HepG2 (cell line): Measurements from ENCODE around the gene STARD13. TPM values are rescaled to one million over a fixed set of nuclear protein-coding genes. Genes with fewer than 3 reads are reported as not detected.
A peak's percentile ranks its signal among the peaks of the same experiment; 100 is the strongest.

Experiments
- EP300 ChIP-seq, 3 experiments: sonication (generic) in 1 of 3; formaldehyde crosslinking in 1 of 3; IDR thresholded peaks; 2 replicates each; pipeline versions ENCODE4 v1.5.1 to v1.6.1; 2011 to 2020; ENCODE audit warnings: low read depth in 2 of 3, low read length in 2 of 3, borderline replicate concordance in 1 of 3, improper control_type of control experiment in 1 of 3, mild to moderate bottlenecking in 1 of 3, missing genetic modification reagents in 1 of 3, moderate library complexity in 1 of 3
- ETV5 ChIP-seq: IDR thresholded peaks from 2 replicates; pipeline ENCODE4 v1.6.1; 2018; ENCODE audit warnings: missing biosample characterization, missing genetic modification reagents, inconsistent platforms, borderline replicate concordance
- FOXA3 ChIP-seq: IDR thresholded peaks from 2 replicates; pipeline ENCODE4 v1.6.1; 2016; ENCODE audit warnings: missing genetic modification reagents, missing compliant biosample characterization
- KAT8 ChIP-seq: IDR thresholded peaks from 2 replicates; pipeline ENCODE4 v1.6.1; 2016; ENCODE audit warnings: missing genetic modification reagents, missing compliant biosample characterization
- MAZ ChIP-seq, 2 experiments: sonication (generic) in 1 of 2; formaldehyde crosslinking in 1 of 2; IDR thresholded peaks; 2 replicates each; pipeline versions ENCODE4 v1.5.0 to v1.6.1; 2012 to 2020; ENCODE audit warnings: low read depth in 2 of 2, mild to moderate bottlenecking in 2 of 2, borderline replicate concordance in 1 of 2, improper control_type of control experiment in 1 of 2, low read length in 1 of 2, missing genetic modification reagents in 1 of 2, moderate library complexity in 1 of 2
- NR3C1 ChIP-seq: sonication (generic); formaldehyde crosslinking; IDR thresholded peaks from 2 replicates; pipeline ENCODE4 v1.4.0; 2020; ENCODE audit warnings: missing genetic modification reagents
- RXRA ChIP-seq: sonication (generic); formaldehyde crosslinking; IDR thresholded peaks from 2 replicates; pipeline ENCODE4 v1.5.1; 2020; ENCODE audit warnings: missing genetic modification reagents
- SAP130 ChIP-seq: IDR thresholded peaks from 2 replicates; pipeline ENCODE4 v1.6.1; 2016; ENCODE audit warnings: low read depth
- SMAD1 ChIP-seq: sonication (generic); formaldehyde crosslinking; IDR thresholded peaks from 2 replicates; pipeline ENCODE4 v1.4.0; 2020; ENCODE audit warnings: missing genetic modification reagents, low read depth, mild to moderate bottlenecking, borderline replicate concordance
- TBX3 ChIP-seq: fragments of 450-650 bp; IDR thresholded peaks from 2 replicates; pipeline ENCODE4 v1.6.1; 2017; ENCODE audit warnings: antibody characterized with exemption, mild to moderate bottlenecking, inconsistent platforms, borderline replicate concordance
- TMF1 ChIP-seq: sonication (generic); formaldehyde crosslinking; IDR thresholded peaks from 2 replicates; pipeline ENCODE4 v1.8.1; 2022; ENCODE audit warnings: low read depth, missing genetic modification reagents
- ZNF460 ChIP-seq: sonication (generic); formaldehyde crosslinking; IDR thresholded peaks from 2 replicates; pipeline ENCODE4 v1.5.1; 2020; ENCODE audit warnings: missing genetic modification reagents, mild to moderate bottlenecking, borderline replicate concordance
- polyA plus RNA-seq, 8 experiments: library from polyadenylated mRNA; depleted of rRNA in 3 of 8; stranded (reverse) in 7 of 8; unstranded in 1 of 8; fragments of >200 nt; fragmentation: Illumina TruSeq in 4 of 8; extraction: Trizol in 4 of 8; gene quantifications; 2 replicates each; pipeline versions ENCODE4 v1.2.1 to v1.2.3, GENCODE V29; 2011 to 2016; ENCODE audit warnings: low read depth in 4 of 8, missing spikeins in 1 of 8, mixed read lengths in 1 of 8; ENCODE audit not compliant: insufficient read depth in 1 of 8
- total RNA-seq, 5 experiments: library from RNA; depleted of rRNA; stranded (reverse); fragments of >200 nt; fragmentation: Illumina TruSeq; extraction: Trizol; gene quantifications; 2 replicates each; pipeline ENCODE4 v1.2.3, GENCODE V29; 2016; ENCODE audit warnings: low read depth in 1 of 5
- TF ChIP-seq, protein P1 (sequence below): sonication (generic); formaldehyde crosslinking; IDR thresholded peaks from 2 replicates; pipeline ENCODE4 v1.4.0; 2020; ENCODE audit warnings: missing genetic modification reagents
- TF ChIP-seq, protein P2 (sequence below): IDR thresholded peaks from 2 replicates; pipeline ENCODE4 v1.6.1; 2018; ENCODE audit warnings: missing genetic modification reagents
- TF ChIP-seq, protein P3 (sequence below): IDR thresholded peaks from 2 replicates; pipeline ENCODE4 v1.6.1; 2016; ENCODE audit warnings: mild to moderate bottlenecking, missing biosample characterization, missing genetic modification reagents
- TF ChIP-seq, protein P4 (sequence below): IDR thresholded peaks from 2 replicates; pipeline ENCODE4 v1.4.0; 2020; ENCODE audit warnings: mild to moderate bottlenecking, missing genetic modification reagents
- TF ChIP-seq, protein P5 (sequence below): sonication (generic); formaldehyde crosslinking; IDR thresholded peaks from 2 replicates; pipeline ENCODE4 v1.8.1; 2023; ENCODE audit warnings: mild to moderate bottlenecking, inconsistent platforms, moderate library complexity, missing genetic modification reagents, borderline replicate concordance

Gene STARD13
- total and polyA plus RNA-seq, 2 of the 13 experiments (the other 11 are each of a cell fraction or from before 2014, with no cell fraction given) = 12.8 to 14.3 TPM

DNA sequence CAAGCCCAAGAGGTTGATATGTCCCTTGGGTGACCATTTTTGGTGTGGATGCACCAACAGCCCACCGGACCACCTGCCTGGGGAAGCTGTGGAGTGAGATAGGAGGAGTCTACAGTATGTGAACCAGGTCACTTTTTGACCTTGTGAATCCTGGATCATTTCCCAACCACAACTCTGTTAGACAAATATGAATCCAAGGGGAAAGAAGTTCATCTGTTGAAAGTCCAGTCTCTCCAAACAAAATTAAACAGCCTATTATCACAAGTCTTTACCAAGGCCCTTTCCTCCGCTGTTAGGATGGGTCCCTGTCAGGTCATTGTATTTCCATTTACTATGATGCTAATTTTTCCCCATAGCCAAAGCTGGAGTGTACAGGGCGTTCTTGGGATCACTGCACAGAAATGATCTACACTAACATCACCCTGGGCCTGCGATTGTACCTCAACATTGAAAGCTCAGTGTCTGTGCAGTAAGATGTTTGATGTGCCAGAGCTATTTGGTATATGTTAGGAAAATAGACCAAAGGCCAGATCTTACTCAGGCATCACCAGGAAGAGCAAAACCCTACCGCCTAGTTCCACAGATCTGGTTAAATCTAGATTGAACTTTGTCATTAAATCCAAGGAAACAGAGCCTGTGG, 117.1 kb downstream of the STARD13 start (continued):
- TF ChIP-seq TBX3 (no peak), ZNF460 (CRISPR knock-in tag) (no peak), NR3C1 (CRISPR knock-in tag) (no peak), ETV5 (peak; percentile 21; the same call in 1 of the 2 replicates), TMF1 (no peak), MAZ (IDR thresholded peaks at IDR 0.05; ENCODE audit: borderline replicate concordance, low read depth, low read length) (no peak), MAZ (CRISPR knock-in tag; IDR thresholded peaks at IDR 0.05; ENCODE audit: low read depth) (0 out of 2 replicates have a peak, but pooled peaks have one; percentile 30), EP300 (IDR thresholded peaks at IDR 0.05; ENCODE audit: low read depth in 2 of 2, low read length in 2 of 2) (peak in 1 of 2 experiments; percentile 87; a peak in 2 of 4 replicates), EP300 (CRISPR knock-in tag; IDR thresholded peaks at IDR 0.05; ENCODE audit: borderline replicate concordance) (peak; percentile 36; the same call in 1 of the 2 replicates), SMAD1 (CRISPR knock-in tag) (no peak), SAP130 (CRISPR knock-in tag) (peak; percentile 61), FOXA3 (CRISPR knock-in tag) (peak; percentile 78), RXRA (peak; percentile 72; the same call in 1 of the 2 replicates), KAT8 (CRISPR knock-in tag) (peak; percentile 43; the same call in 1 of the 2 replicates)
- TF ChIP-seq, protein P1, sequence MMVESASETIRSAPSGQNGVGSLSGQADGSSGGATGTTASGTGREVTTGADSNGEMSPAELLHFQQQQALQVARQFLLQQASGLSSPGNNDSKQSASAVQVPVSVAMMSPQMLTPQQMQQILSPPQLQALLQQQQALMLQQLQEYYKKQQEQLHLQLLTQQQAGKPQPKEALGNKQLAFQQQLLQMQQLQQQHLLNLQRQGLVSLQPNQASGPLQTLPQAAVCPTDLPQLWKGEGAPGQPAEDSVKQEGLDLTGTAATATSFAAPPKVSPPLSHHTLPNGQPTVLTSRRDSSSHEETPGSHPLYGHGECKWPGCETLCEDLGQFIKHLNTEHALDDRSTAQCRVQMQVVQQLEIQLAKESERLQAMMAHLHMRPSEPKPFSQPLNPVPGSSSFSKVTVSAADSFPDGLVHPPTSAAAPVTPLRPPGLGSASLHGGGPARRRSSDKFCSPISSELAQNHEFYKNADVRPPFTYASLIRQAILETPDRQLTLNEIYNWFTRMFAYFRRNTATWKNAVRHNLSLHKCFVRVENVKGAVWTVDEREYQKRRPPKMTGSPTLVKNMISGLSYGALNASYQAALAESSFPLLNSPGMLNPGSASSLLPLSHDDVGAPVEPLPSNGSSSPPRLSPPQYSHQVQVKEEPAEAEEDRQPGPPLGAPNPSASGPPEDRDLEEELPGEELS (CRISPR knock-in tag) = peak; percentile 66
- TF ChIP-seq, protein P2, sequence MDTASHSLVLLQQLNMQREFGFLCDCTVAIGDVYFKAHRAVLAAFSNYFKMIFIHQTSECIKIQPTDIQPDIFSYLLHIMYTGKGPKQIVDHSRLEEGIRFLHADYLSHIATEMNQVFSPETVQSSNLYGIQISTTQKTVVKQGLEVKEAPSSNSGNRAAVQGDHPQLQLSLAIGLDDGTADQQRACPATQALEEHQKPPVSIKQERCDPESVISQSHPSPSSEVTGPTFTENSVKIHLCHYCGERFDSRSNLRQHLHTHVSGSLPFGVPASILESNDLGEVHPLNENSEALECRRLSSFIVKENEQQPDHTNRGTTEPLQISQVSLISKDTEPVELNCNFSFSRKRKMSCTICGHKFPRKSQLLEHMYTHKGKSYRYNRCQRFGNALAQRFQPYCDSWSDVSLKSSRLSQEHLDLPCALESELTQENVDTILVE (CRISPR knock-in tag) = 0 out of 2 replicates have a peak, but pooled peaks have one; percentile 42
- TF ChIP-seq, protein P3, sequence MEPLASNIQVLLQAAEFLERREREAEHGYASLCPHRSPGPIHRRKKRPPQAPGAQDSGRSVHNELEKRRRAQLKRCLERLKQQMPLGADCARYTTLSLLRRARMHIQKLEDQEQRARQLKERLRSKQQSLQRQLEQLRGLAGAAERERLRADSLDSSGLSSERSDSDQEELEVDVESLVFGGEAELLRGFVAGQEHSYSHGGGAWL (CRISPR knock-in tag) = no peak
- TF ChIP-seq, protein P4, sequence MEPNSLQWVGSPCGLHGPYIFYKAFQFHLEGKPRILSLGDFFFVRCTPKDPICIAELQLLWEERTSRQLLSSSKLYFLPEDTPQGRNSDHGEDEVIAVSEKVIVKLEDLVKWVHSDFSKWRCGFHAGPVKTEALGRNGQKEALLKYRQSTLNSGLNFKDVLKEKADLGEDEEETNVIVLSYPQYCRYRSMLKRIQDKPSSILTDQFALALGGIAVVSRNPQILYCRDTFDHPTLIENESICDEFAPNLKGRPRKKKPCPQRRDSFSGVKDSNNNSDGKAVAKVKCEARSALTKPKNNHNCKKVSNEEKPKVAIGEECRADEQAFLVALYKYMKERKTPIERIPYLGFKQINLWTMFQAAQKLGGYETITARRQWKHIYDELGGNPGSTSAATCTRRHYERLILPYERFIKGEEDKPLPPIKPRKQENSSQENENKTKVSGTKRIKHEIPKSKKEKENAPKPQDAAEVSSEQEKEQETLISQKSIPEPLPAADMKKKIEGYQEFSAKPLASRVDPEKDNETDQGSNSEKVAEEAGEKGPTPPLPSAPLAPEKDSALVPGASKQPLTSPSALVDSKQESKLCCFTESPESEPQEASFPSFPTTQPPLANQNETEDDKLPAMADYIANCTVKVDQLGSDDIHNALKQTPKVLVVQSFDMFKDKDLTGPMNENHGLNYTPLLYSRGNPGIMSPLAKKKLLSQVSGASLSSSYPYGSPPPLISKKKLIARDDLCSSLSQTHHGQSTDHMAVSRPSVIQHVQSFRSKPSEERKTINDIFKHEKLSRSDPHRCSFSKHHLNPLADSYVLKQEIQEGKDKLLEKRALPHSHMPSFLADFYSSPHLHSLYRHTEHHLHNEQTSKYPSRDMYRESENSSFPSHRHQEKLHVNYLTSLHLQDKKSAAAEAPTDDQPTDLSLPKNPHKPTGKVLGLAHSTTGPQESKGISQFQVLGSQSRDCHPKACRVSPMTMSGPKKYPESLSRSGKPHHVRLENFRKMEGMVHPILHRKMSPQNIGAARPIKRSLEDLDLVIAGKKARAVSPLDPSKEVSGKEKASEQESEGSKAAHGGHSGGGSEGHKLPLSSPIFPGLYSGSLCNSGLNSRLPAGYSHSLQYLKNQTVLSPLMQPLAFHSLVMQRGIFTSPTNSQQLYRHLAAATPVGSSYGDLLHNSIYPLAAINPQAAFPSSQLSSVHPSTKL = peak; percentile 92
- TF ChIP-seq, protein P5, sequence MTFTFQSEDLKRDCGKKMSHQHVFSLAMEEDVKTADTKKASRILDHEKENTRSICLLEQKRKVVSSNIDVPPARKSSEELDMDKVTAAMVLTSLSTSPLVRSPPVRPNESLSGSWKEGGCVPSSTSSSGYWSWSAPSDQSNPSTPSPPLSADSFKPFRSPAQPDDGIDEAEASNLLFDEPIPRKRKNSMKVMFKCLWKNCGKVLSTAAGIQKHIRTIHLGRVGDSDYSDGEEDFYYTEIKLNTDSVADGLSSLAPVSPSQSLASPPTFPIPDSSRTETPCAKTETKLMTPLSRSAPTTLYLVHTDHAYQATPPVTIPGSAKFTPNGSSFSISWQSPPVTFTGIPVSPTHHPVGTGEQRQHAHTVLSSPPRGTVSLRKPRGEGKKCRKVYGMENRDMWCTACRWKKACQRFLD (CRISPR knock-in tag) = no peak
